Activated naive CD8-positive, alpha-beta T cell treated with anti-CD3 and anti-CD28 coated beads for 36 hours (primary cell): ENCODE data around the gene OR2T11. TPM values are rescaled to one million over a fixed set of nuclear protein-coding genes. Genes with fewer than 3 reads are reported as not detected.

Experiments
- DNase-seq: peaks from one replicate; pipeline ENCODE4 v3.0.0; 2021
- H3K27ac Mint-ChIP-seq: one replicate; pipeline ENCODE4 v1.8.0; 2022; ENCODE audit warnings: mild to moderate bottlenecking, moderate library complexity, mixed read lengths
- H3K27me3 Mint-ChIP-seq: one replicate; pipeline ENCODE4 v1.8.0; 2022; ENCODE audit warnings: mild to moderate bottlenecking, mixed read lengths
- H3K36me3 Mint-ChIP-seq: one replicate; pipeline ENCODE4 v1.8.0; 2021; ENCODE audit warnings: mild to moderate bottlenecking, mixed read lengths
- H3K4me1 Mint-ChIP-seq: one replicate; pipeline ENCODE4 v1.8.0; 2021; ENCODE audit warnings: mixed read lengths
- H3K4me3 Mint-ChIP-seq: one replicate; pipeline ENCODE4 v1.8.0; 2022; ENCODE audit warnings: mild to moderate bottlenecking, moderate library complexity, mixed read lengths
- H3K9me3 Mint-ChIP-seq: one replicate; pipeline ENCODE4 v1.8.0; 2022; ENCODE audit warnings: mixed read lengths
- total RNA-seq, 2 experiments: library from RNA; stranded (reverse); gene quantifications; one replicate each; pipeline ENCODE4 v1.2.3, GENCODE V29; 2021

OR2T11 gene
- total RNA-seq, 2 experiments from 2014 or later: not detected

GRCh38 chr1:248630551-248630950 lies 4.3 kb downstream of the OR2T11 start:
- H3K4me3 Mint-ChIP-seq: no peak overlapping the region
- no peaks in the 10 kb centered on the region for H3K9me3 Mint-ChIP-seq
- H3K4me1 Mint-ChIP-seq: no peaks in the 10 kb centered on the region
- H3K36me3 Mint-ChIP-seq: no peaks in the 10 kb centered on the region
- H3K27ac Mint-ChIP-seq: no peak overlapping the region
- H3K27me3 Mint-ChIP-seq: no peaks in the 10 kb centered on the region
- DNase-seq: no peak

GRCh38 chr1:248627971-248628844 lies 6.7 kb downstream of the OR2T11 start:
- no peak overlapping the region for H3K4me3 Mint-ChIP-seq
- no peaks in the 10 kb centered on the region for H3K4me1 Mint-ChIP-seq
- no peaks in the 10 kb centered on the region for H3K27me3 Mint-ChIP-seq
- no peak overlapping the region for H3K27ac Mint-ChIP-seq
- no peaks in the 10 kb centered on the region for H3K9me3 Mint-ChIP-seq
- no peaks in the 10 kb centered on the region for H3K36me3 Mint-ChIP-seq
- DNase-seq: no peak

- Mint-ChIP-seq H3K4me3 (no peak overlapping the region), H3K27me3 (no peaks in the 10 kb centered on the region), H3K36me3 (no peaks in the 10 kb centered on the region), H3K4me1 (no peaks in the 10 kb centered on the region), H3K9me3 (no peaks in the 10 kb centered on the region), H3K27ac (no peak overlapping the region)
- DNase-seq: no peak
Observed at GRCh38 chr1:248625971-248626370, 8.9 kb downstream of the OR2T11 start.

DNA sequence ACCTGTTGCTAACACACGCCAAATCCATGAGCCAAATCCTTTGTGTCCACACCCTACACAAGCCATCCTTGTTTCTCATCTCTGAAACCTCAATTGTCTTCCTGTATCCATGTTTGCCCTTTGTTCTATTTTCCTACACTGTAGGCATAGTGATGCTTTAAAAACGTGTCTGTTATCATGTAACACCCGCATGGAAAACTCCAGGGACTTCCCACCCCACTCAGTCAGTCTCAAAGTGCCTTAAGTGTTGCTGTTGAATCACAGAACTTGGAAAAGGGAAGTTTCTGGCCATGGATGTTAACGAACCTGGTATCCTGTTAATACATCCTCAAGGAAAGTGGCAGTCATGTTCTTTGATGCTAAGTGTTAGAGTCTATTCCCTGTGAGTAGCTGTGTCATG lies 9.7 kb downstream of the OR2T11 start:
- no peaks in the 10 kb centered on the region for H3K27me3 Mint-ChIP-seq
- no peaks in the 10 kb centered on the region for H3K36me3 Mint-ChIP-seq
- H3K9me3 Mint-ChIP-seq: no peaks in the 10 kb centered on the region
- H3K4me3 Mint-ChIP-seq: no peak overlapping the region
- DNase-seq: no peak
- H3K4me1 Mint-ChIP-seq: no peaks in the 10 kb centered on the region
- H3K27ac Mint-ChIP-seq: no peak overlapping the region

DNA sequence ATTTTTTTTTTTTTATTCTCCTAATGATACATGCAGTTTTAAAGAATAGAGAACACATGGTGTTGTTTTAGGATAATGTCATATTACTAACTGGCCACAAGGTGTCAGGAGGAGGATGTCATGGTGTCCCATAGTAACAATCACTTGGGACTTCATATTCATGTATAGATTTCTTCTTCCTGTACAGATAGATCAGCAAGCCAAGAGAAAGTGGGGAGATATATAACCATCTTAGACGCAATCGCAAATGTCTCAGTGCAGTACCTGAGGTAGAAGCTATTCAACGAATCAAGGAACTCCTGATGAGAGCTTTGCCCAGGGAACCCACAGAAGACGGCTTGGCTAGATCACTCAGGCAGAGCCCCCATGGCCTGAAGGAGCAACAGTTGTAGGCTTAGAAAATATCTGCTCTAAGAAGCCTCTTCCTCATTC lies 12.3 kb downstream of the OR2T11 start:
- H3K9me3 Mint-ChIP-seq: no peaks in the 10 kb centered on the region

GRCh38 chr1:248621770-248622169 lies 13.1 kb downstream of the OR2T11 start:
- Mint-ChIP-seq H3K4me1 (peaks cover 2% of the 10 kb centered on the region), H3K27ac (no peak overlapping the region), H3K4me3 (no peak overlapping the region), H3K9me3 (no peaks in the 10 kb centered on the region), H3K36me3 (no peaks in the 10 kb centered on the region), H3K27me3 (no peaks in the 10 kb centered on the region)
- no peak for DNase-seq

More for the DNA sequence above, 12.3 kb downstream of the OR2T11 start:
- Mint-ChIP-seq H3K36me3 (no peaks in the 10 kb centered on the region), H3K4me1 (peaks cover 2% of the 10 kb centered on the region), H3K27me3 (no peaks in the 10 kb centered on the region), H3K4me3 (no peak overlapping the region), H3K27ac (no peak overlapping the region)
- no peak for DNase-seq

- Mint-ChIP-seq H3K27me3 (no peaks in the 10 kb centered on the region), H3K9me3 (peaks cover 1% of the 10 kb centered on the region), H3K27ac (no peak overlapping the region), H3K4me3 (no peak overlapping the region), H3K36me3 (peaks cover 2% of the 10 kb centered on the region), H3K4me1 (peaks cover 10% of the 10 kb centered on the region)
- peak; percentile 8 for DNase-seq
Observed at GRCh38 chr1:248618878-248619277, 16.0 kb downstream of the OR2T11 start.

DNA sequence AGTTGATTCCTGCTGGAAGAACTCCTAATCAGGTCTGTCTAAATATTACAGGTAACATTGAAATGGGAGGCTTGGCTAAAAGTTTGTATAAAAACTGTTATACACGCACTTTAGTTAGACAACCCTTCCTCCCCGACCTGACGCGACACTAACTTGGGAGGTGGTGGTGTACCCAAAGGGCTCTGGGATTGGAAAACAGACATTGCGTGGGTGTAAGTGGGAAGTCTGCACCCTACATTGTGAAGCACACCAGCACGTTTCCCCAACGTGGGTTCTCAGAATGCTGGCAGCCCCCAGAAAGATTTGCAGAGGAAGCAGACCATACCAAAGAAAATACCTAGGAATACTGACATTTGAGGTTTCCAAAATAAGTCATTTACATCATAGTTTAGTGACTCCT lies 16.8 kb downstream of the OR2T11 start:
- DNase-seq: no peak
- no peaks in the 10 kb centered on the region for H3K27me3 Mint-ChIP-seq
- no peak overlapping the region for H3K27ac Mint-ChIP-seq
- H3K9me3 Mint-ChIP-seq: peaks cover 1% of the 10 kb centered on the region
- H3K36me3 Mint-ChIP-seq: peaks cover 2% of the 10 kb centered on the region
- peaks cover 15% of the 10 kb centered on the region for H3K4me1 Mint-ChIP-seq
- no peak overlapping the region for H3K4me3 Mint-ChIP-seq

DNA sequence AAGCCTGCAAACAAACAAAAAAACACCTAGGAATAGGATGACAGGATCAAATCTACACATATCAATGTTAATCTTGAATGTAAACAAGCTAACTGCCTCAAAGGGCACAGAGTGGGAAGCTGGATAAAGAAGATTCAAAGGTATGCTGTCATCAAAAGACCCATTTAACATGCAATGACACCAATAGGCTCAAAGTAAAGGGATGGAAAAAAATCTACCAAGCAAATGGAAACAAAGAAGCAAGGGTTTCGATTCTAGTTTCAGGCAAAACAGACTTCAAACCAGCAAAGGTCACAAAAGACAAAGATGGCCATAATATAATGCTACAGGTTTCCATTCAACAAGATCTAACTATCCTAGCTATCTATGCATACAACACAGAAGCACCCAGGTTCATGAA lies 21.1 kb downstream of the OR2T11 start:
- Mint-ChIP-seq H3K4me1 (peaks cover 21% of the 10 kb centered on the region), H3K36me3 (peaks cover 2% of the 10 kb centered on the region), H3K27ac (peak overlapping the region; percentile 84), H3K4me3 (no peak overlapping the region), H3K27me3 (no peaks in the 10 kb centered on the region), H3K9me3 (peaks cover 1% of the 10 kb centered on the region)
- DNase-seq: no peak

GRCh38 chr1:248611883-248612414 lies 22.9 kb downstream of the OR2T11 start:
- Mint-ChIP-seq H3K9me3 (peaks cover 1% of the 10 kb centered on the region), H3K27me3 (no peaks in the 10 kb centered on the region), H3K4me3 (no peak overlapping the region), H3K27ac (no peak overlapping the region), H3K4me1 (peaks cover 19% of the 10 kb centered on the region), H3K36me3 (peaks cover 2% of the 10 kb centered on the region)
- DNase-seq: peak; percentile 6

DNA sequence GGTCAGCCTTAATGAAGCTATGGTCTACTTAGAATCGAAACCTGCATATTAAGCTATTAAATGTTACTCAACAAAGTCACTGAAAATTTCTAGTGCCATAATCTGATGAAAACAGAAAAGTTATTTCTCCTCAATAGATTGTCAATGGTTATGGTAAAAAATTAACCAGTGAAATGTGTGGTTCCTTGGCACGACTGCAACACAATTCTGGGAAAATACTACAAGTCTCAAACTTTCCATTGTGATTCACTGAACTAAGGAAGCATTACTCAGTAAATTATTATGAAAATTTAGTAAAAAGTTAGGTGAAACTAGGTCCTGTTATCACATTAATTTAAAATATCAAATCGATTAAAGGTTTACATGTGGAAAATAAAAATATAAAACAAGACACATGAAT lies 24.6 kb downstream of the OR2T11 start:
- Mint-ChIP-seq H3K36me3 (peaks cover 2% of the 10 kb centered on the region), H3K27ac (peak overlapping the region; percentile 29), H3K4me1 (peaks cover 16% of the 10 kb centered on the region), H3K9me3 (peaks cover 1% of the 10 kb centered on the region), H3K4me3 (no peak overlapping the region), H3K27me3 (no peaks in the 10 kb centered on the region)
- DNase-seq: no peak

GRCh38 chr1:248599396-248599795 lies 35.5 kb downstream of the OR2T11 start:
- H3K27me3 Mint-ChIP-seq: no peaks in the 10 kb centered on the region
- H3K4me3 Mint-ChIP-seq: no peak overlapping the region
- H3K27ac Mint-ChIP-seq: no peak overlapping the region
- DNase-seq: no peak
- peaks cover 3% of the 10 kb centered on the region for H3K36me3 Mint-ChIP-seq
- H3K4me1 Mint-ChIP-seq: peaks cover 4% of the 10 kb centered on the region
- no peaks in the 10 kb centered on the region for H3K9me3 Mint-ChIP-seq

DNA sequence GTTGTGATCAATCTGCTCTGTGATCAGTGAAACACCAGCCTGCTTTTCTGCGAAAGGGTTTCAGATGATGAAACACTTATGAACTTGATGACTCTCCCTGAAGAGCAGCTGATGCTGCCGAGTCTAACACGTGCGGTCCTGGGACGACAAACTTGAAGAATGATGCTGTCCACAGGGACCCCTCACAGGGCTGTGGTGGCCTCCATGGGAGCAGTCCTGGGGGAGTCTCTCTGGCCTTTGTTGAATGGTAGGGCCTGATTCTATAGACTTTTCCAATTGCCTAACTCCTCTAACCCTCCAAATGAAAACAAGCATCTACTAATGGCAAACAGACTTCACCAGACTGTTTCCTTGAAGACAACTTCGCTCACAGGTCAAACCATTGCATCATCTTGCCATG lies 37.3 kb downstream of the OR2T11 start, which contains the start of gene OR2T10:
TSS of gene OR2T10 (minus strand) at position 112 of the 400 bp plus-strand sequence. CDS start 3,932 bp downstream, outside the sequence.
- Mint-ChIP-seq H3K36me3 (no peaks in the 10 kb centered on the region), H3K9me3 (no peaks in the 10 kb centered on the region), H3K27ac (no peak within 1 kb of the TSS), H3K4me1 (peaks cover 4% of the 10 kb centered on the region), H3K4me3 (no peak within 1 kb of the TSS), H3K27me3 (no peaks in the 10 kb centered on the region)
- DNase-seq: no peak

DNA sequence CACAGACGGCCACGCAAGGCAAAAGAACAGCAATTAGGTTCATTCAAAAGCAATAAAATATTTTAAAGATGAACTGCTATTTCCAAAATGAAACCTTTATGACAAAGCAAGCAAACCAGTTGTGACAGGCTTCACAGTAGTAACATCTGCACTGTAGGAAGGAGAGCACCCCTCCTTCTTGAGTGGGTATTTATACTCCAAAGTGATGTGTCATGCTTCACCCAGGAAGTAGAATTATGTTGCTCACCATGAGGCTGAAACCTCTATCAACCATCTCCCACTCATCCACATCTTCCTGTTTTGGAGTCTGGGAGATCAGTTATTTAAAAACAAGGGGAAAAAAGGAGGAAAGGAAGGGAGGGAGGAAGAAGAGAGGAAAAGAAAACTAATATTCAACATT lies 38.3 kb downstream of the OR2T11 start:
- H3K9me3 Mint-ChIP-seq: no peaks in the 10 kb centered on the region
- no peaks in the 10 kb centered on the region for H3K27me3 Mint-ChIP-seq
- no peak overlapping the region for H3K27ac Mint-ChIP-seq
- H3K4me3 Mint-ChIP-seq: no peak overlapping the region
- DNase-seq: no peak
- H3K4me1 Mint-ChIP-seq: peaks cover 4% of the 10 kb centered on the region
- H3K36me3 Mint-ChIP-seq: no peaks in the 10 kb centered on the region

GRCh38 chr1:248593226-248593625 lies 41.7 kb downstream of the OR2T11 start:
- H3K9me3 Mint-ChIP-seq: no peaks in the 10 kb centered on the region
- H3K4me3 Mint-ChIP-seq: no peak overlapping the region
- no peaks in the 10 kb centered on the region for H3K27me3 Mint-ChIP-seq
- H3K4me1 Mint-ChIP-seq: peaks cover 4% of the 10 kb centered on the region
- no peak for DNase-seq
- no peak overlapping the region for H3K27ac Mint-ChIP-seq
- H3K36me3 Mint-ChIP-seq: no peaks in the 10 kb centered on the region

- H3K36me3 Mint-ChIP-seq: no peaks in the 10 kb centered on the region
- peaks cover 4% of the 10 kb centered on the region for H3K4me1 Mint-ChIP-seq
- no peaks in the 10 kb centered on the region for H3K27me3 Mint-ChIP-seq
- DNase-seq: no peak
- no peak overlapping the region for H3K4me3 Mint-ChIP-seq
- H3K9me3 Mint-ChIP-seq: no peaks in the 10 kb centered on the region
- H3K27ac Mint-ChIP-seq: no peak overlapping the region
Observed at GRCh38 chr1:248592655-248593054, 42.2 kb downstream of the OR2T11 start.
